DMS114 treated with DMSO at 0.1 percent for 48 hours (cell line): ENCODE data around the gene SOX6.
"Not testable (repeated sequence)": the region's sequence is repeated elsewhere in the genome, so short reads cannot be mapped to it uniquely, and the experiment has no call there.

Experiments used
- DNase-seq: peaks from one replicate; lab custom pipeline; 2025; ENCODE audit not compliant: unreplicated experiment; lab: John Stamatoyannopoulos, UW

SOX6 gene

DNA sequence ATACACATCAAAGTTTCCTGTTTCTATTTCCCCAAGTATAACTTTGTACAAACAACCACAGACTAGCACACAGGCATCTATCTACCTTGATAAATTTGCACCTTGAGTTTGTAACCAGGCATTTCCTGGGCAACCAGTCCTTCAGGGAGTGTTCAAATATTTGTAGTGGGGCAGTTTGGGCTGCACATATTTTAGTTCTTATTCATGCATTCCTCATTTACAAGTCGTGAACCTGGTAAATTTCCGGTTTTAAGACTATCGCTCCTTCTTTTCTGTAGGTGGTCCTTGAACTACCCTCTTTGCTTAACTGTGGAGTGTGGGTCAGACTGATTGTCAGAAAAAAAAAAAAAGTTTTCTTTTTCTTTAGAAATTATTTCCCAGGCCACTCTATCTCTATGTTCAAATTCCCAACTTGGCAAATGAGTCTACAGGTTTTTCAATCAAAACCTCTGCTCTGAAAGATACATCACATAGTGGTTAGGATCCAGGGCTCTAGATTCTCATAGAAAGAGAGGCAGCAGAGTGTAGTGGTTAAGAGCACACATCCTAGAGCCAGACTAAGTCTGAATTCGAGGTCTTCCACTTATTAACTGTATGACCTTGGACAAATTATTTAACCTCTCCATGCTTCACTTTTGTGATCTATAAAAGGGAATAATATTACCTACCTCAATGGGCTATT, 201.5 kb downstream of the SOX6 start:
- no peak for DNase-seq

DNA sequence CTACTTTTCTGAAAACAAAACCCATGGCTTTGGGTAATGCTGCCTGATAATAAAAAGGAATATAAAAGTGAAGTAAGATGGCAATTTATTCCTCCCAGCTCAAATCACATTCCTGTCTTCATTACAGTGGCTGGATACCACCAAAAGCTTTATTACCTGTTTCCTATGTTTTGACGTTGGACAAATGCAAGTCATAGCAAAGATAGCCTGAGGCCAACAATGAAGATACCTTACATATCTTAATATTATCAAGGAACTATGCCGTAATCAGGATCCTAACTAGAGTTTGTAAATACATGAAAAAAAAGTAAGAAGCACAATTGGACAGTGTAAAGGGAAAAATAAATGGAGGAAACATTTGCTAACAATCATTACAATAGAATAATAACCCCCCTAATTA, 202.4 kb downstream of the SOX6 start:
- DNase-seq = no peak

DNA sequence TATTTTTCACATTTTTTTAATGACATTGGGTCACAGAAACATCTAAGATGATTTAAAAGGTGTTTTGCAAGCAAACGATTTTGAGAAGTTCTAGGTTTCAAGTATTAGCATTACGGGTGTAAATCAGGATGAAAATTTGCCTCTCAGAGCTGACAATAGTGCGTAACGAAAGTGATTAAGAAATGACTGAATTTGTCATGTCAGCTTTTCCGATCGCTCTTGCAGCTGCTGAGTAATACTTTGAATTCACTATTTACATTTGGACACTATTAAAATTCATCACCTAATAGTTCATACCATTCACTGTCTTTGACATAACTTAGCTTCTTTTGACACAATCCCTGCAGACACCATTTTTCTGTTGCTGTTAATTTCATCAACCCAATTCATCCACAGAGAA, 205.2 kb downstream of the SOX6 start:
- no peak for DNase-seq

DNA sequence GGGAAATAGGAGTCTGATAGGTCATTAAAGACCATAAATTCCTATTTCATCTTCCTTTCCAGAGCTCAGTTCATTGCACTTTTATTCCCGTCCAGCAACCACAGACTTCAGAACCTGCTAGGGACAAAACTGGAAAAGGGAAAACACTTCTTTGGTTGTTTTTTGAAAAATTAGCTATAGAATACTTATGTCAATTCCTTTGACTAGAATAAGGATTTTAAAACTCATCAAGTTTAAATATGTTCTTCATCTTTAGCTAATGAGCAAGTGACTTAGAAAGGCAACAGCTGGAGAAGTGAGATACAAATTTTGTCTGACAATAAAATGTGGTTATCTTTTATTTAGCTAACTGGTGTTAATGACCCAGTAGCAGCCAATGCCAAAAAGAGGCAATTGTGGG, 206.9 kb downstream of the SOX6 start:
- no peak for DNase-seq

DNA sequence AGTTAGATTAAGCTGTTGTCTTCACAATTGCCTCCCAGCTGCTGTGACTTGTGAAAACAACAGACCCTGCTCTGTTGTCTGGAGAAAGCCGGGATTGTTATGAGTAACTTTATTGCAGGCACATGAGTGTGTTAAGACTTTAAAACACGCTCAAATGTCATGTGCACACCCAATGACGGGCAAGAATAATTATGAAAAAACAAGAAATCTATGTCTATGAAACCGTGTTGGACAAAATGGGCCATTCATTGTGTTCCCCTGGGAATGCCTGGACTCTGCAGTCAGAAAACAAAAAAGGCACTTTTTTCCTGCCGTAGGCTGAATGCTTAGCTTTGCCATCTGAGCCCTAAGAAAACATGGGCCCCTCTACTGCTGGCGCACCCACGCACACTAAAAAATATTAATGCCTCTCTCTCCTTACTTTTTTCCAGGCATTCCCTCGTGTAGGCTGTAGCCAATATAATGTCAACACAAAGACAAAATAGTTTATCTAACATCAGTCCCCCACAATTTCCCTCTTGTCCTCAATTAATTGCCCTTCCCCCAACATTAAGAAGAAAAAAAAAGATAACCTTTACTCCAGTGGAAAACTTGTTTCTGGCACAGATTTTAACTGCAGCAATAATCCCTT, 207.9 kb downstream of the SOX6 start:
- DNase-seq = no peak

DNA sequence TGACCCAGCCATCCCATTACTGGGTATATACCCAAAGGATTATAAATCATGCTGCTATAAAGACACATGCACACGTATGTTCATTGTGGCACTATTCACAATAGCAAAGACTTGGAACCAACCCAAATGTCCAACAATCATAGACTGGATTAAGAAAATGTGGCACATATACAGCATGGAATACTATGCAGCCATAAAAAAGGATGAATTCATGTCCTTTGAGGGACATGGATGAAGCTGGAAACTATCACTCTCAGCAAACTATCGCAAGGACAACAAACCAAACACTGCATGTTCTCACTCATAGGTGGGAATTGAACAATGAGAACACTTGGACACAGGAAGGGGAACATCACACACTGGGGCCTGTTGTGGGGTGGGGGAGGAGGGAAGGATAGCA, 209.4 kb downstream of the SOX6 start:
- DNase-seq = not testable (repeated sequence)

DNA sequence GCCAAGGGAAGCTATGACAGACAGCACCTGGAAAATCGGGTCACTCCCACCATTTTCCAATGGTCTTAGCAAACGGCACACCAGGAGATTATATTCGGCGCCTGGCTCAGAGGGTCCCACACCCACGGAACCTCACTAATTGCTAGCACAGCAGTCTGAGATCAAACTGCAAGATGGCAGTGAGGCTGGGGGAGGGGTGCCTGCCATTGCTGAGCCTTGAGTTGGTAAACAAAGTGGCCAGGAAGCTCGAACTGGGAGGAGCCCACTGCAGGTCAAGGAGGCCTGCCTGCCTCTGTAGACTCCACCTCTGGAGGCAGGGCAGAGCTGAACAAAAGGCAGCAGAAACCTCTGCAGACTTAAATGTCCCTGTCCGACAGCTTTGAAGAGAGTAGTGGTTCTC, 214.7 kb downstream of the SOX6 start:
- DNase-seq = not testable (repeated sequence)

DNA sequence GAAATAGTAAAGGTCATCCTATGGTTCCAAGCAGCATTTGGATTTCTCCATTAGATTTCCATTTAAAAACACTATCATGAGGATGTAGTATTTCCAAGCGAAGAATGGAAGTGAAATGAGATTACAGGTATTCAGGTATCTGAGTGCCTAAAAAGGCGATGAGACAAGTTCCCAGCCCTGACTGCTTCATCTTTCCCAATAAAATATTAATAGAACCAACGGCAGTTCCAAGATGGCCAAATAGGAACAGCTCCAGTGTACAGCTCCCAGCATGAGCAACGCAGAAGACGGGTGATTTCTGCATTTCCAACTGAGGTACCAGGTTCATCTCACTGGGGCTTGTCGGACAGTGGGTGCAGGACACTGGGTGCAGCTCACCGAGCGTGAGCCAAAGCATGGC, 215.2 kb downstream of the SOX6 start:
- not testable (repeated sequence) for DNase-seq

DNA sequence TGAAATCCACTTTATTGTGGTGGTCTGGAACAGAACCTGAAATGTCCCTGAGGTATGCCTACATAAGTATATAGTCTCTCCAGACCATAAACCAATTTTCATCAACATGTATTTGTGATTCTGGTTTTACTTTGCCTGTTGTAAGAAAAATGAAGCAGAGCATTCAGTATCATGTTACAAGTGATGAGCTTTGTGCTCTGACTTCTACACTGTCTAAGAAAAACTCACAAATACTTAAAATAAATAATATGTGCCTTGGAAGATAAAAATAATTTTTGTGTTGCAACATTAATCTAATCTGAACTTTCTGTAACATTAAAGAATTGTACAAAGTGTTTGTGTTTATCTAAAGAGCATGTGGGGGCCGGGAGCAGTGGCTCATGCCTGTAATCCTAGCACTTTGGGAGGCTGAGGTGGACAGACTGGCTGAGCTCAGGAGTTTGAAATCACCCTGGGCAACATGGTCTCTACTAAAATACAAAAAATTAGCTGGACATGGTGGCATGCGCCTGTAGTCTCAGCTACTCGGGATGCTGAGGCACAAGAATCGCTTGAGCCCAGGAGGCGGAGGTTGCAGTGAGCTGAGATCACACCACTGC, 219.5 kb downstream of the SOX6 start:
- no peak for DNase-seq

DNA sequence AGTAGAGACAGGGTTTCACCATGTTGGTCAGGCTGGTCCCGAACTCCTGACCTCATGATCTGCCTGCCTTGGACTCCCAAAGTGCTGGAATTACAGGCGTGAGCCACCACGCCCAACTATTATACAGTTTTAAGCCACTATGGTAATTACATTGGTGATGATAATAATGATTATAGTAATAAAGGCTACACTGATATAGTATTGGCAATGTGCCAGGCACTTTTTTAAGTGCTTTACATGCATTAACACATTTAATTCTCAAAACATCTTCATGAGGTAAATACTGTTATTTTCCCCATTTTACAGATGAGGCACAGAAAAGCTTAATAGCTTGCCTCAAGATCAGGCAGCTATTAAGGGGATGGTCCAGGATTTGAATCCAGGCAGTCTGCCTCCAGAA, 222.5 kb downstream of the SOX6 start:
- DNase-seq = no peak

DNA sequence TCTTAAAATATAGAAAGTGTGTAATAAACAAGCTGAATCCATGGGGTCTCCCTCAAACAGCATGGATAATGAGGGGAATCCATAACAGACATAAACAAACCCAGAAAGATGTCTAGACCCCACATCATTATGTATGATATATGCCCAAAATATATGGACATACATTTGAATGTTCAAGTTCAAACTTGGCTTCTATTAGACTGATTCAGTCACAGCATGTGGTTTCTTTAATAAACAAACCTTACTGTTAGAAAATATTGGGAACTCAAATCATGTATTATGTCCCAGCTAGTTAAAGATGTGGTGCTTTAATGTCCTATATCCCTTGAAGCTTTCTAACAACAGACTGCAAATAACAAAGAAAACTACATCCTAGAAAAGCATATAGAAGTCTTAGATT, 228.6 kb downstream of the SOX6 start:
- no peak for DNase-seq

DNA sequence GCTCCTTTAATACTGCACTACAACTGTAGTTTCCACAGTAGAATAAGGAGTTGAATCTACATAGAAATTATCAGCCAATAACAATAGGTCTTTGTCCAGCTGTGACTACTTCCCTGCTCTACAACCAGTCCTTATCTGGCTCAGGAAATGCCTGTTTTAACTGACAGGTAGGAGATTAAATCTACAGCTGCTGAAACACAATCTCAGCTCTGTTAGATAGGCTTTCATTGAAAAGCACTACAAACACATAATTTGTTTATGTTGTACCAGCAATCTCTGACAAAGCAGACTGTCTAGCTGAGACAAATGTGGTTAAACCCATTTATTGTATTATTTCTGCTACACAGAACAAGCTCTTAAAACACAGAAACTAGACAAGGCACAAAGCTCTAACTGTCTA, 230.0 kb downstream of the SOX6 start:
- DNase-seq = no peak

DNA sequence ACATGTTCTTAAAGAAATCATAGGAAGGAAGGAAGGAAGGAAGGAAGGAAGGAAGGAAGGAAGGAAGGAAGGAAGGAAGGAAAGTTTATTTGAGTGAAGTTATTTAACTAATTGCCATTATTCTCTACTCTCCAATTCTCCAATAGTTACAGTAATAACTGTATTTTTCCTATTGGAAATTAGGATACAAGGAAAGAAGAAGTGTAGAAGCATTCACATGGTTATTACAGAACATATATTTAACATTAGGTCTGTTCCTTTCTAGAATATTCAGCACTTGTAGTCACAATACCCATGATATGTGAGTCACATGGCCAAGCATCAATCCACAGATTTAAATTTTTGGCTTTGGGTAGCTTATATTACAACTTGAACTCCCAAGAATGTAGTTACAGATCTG, 230.6 kb downstream of the SOX6 start:
- DNase-seq = no peak

DNA sequence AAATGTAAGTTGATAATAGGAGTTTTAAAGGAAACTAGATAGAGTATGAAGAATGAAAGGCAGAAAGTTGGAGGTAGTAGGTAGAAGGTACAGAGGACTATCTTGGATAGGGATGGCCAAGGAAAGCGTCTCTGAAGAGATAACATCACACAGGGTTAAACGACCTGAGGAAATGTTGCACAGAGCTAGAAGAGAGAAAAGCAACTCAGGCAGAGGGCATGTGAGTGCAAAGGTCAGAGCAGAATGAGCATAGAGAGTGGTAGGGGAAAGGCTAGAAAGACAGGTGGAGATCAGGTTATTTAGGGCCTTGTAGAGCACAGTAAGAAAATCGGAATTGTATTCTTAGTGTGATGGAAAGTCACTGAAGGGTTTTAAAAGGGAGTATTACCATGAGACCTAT, 232.0 kb downstream of the SOX6 start:
- no peak for DNase-seq

DNA sequence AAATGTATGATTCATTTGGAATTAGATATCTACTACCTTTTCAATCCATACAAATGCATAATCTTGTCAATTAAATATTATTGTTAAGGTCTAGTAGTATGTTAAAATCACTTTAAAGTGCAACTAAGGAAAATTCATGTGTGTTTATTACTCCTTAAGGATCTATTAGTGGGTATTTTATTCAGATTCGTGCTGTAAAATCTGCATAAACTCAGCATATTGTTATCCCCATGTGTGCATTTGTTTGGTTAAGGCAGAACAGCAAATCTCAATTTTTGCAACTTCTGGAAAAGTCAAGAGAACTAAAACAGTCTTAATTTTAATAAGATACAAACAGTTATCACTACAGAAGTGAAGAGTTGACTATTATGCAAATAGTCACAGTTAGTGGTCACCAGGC, 234.5 kb downstream of the SOX6 start:
- no peak for DNase-seq

DNA sequence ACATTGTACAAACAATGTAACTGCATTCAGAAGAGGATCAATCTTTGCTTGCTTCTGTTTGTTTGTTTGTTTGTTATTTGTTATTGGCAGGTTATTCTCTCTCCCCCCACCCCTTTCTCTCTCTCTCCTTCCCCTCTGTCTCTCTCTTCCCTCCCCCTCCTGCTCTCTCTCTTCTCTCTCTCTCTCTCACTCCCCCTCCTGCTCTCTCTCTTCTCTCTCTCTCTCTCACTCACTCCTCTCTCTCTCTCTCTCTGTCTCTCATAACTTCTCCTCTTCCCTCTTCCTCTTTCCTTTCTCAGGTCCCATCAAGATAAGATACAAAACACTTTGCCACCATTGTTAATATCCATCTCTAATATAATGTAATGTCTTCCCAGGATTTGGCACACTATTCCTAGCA, 236.3 kb downstream of the SOX6 start:
- DNase-seq = no peak

DNA sequence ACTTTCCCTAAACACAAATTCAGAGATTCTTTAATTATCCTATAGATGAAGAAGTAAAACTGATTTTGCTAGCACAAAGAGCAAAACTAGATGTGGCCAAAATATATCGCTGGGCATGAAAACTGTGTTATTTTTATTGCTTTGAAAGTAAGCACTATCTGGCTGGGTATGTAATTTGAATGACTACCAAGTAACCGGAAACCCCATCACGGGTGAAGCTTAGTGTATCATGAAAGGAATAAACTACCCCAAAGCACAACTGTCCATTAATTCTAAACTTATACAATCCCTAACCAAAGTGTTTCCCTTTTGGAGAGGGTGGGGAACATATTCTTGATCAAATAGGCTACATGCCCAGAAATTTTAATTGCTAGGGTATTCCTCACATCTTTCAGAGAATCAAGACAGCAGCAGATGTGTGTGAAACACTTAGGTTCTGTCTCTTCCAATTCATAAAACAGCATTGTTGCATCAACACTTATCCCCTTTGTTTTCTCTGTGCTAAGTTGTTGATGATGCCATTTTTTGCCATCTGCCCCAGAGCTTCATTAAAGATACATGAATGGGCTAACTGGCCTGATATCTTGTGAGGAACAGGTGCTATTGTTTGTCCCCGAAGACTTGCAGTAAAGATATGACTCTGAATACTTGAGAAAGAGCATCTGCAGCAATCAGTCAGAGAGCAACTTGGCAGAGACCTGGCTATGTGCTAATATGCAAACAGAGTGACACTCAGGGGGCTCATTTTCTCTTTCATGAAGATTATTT, 238.2 kb downstream of the SOX6 start:
- DNase-seq = no peak

DNA sequence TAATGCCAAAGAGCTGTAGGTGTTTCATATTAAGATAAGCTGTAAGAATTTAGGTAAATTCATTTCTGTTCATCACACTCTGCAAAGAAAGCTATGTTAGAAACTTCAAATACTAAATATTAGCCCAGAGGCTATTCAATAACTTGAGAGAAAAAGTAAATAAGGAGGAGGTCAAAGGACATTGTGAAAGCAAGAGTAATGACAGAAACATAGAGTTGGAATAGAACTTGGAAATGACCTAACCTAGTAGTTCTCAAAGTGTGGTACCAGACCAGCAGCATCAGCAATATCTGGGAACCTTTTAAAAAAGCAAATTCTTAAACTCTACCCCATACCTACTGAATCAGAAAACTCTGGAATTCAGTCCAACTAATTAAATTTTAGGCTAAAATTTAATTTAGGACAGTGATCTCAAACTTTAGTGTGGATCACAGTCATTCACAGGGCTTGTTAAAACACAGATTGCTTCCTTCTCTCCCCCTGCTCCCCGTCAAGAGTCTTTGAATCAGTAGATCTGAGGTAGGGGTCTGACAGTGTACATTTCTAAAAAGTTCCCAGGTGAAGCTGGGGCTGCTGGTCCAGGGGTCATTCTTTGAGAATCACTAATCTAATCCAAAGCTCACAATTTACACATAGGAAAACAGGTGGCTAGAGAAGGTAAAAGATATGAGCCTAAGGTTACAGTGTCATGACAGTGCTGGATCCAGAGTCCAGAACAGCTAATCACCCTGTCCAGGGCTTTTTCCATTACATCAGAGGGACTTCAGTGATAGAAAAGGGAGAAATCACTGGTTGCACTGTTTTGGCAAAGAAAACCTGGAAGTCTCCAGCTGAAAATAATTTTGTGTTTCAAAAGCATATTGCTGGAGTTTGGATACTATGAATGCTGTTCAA, 241.1 kb downstream of the SOX6 start:
- no peak for DNase-seq

DNA sequence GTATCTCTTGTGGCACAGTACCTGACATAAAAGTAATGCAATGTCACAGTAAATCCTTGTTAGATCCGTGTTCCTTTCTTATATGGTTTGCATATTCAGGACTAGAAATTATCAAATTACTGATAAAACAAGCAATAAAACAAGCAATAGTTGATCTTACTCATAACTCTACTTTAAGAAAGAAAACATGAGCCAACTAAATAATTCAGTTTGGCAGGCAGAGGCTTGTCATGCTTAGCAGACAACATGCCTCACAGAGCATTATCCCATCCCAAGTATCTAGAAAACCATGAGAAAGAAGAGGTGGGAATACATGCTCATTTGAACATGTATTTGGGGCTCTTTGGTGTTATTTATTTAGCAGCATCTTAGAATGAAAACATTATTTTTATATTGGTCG, 241.9 kb downstream of the SOX6 start:
- DNase-seq = no peak

DNA sequence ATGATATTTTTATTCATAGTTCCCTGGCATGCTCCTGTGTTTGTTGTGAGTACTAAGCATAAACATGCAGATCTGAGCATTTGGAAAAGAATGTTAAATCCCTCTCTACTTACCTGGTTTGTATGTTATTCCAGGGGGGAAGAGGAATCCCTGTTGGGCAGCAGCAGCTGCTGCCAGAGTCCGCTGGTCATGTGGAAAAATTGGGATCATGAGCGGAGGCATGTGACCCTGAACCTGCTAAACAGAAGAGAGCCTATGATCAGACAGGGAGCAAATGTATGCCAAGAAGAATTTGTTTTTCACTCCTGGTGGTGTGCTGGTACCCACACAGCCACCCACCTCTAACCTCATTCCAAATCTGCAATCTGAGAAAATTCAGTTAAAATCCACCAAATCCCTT, 244.7 kb downstream of the SOX6 start:
- no peak for DNase-seq

DNA sequence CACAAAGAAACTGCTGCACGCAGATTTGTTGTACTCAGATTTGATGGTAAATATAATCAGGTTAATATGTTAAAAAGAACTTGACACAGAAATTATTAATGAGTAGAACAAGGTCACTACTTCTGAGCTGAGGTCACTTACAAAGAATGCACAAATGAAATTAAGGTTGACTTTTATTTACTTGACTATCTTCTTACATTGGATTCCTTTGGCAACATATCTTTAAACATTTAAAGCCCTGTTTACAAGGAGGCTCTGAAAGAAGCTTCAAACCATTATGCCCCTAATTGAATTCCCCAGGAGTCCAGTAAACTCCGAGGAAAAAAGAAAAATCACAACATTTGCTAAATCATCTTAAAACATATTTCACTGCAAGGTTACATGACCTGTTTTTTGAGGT, 245.5 kb downstream of the SOX6 start:
- DNase-seq = no peak
